ENCODE data around the gene GFOD1.

Gene GFOD1

DNA sequence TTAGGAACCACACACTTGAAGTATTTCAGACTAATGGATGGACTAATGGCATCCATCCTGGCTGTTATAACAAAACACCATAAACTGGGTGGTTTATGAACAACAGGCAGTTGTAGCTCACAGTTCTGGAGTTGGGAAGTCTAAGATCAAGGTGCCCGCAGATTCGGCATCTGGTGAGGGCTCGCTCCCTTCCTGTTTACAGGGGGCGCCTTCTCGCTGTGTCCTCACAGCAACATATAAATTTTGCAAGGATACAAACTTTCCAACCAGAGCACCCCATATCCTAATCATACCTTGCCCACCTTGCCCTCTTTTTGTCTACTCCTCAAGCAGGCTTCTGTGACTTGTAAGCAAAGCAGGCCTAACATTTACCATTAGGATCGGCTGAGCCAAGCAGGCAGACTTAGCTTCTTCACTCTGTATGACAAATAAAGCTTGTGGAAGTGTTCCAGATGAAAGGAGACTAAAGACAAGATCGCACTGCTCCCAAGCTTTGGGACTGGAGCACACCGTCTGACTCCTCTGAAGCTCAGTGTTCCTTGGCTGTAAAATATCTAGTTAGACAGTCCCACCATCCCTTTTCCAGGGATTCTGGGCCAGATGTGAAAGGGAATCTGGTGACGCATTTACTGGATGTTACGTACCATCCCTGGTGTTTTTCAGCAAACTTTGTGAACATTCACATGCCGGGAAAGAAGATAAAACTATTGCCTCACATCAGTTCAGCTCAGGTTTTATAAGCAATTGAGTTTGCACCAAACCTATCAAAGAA lies 34.9 kb downstream of the GFOD1 start:
- TF ChIP-seq CTCF (IDR thresholded peaks at IDR 0.05; ENCODE audit: low read depth, low read length), result no peak
- no peak for DNase-seq (ENCODE audit: extremely low read depth, low read depth)

DNA sequence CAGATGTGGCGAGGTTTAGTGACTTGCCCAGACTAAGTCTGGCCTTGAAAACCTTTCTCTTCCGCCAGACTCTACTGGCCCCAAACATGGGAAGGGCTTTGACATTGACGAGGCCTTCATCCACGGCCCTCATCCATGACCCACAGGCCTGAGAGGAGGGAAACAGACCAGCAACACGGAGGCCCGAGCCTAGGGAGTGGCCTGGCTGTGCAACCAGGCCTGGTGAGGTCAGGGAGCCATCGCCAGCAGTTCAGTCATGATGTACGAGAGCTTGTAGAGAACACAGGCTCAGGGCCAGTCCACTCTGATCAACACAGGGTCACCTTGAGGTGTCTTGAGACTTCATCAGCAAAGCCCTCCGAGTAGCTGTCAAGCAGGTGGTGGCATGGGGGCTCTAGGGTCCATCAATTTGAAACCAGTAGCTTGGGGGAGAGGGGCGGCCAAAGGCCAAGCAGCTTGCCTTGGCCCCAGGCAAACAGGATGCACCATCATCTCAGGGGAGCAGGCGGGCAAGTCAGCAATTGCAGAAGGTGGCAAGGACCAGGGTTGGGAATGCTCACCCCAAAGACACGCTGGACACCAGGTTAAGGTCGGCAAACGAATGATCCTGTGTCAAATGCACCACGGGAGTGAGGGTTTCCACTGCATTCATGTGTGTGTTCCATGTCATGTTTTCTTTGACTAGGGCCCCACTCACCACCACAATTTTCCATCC lies 36.1 kb downstream of the GFOD1 start:
- no peak for DNase-seq (ENCODE audit: extremely low read depth, low read depth)
- no peak for TF ChIP-seq CTCF (IDR thresholded peaks at IDR 0.05; ENCODE audit: low read depth, low read length)

DNA sequence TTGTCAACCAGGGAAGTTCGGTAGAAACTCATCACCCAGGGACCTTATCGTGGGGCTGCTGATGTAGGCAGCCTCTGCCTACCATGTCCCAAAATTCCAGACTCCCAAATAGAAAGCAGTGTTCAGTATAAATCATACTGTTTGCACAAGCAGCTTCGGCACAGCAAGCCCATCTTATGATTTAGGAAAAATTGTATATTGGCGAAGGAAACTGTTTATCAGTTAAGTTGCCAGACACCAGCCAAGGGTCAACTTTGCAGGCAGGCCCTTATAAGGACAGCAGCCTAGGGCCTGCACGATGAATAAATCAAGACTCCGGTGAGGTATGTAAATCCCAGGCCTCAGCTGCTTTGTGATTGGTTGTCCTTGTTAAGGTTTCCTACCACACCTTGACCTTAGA lies 36.8 kb downstream of the GFOD1 start:
- no peak for TF ChIP-seq CTCF (IDR thresholded peaks at IDR 0.05; ENCODE audit: low read depth, low read length)
- no peak for DNase-seq (ENCODE audit: extremely low read depth, low read depth)

DNA sequence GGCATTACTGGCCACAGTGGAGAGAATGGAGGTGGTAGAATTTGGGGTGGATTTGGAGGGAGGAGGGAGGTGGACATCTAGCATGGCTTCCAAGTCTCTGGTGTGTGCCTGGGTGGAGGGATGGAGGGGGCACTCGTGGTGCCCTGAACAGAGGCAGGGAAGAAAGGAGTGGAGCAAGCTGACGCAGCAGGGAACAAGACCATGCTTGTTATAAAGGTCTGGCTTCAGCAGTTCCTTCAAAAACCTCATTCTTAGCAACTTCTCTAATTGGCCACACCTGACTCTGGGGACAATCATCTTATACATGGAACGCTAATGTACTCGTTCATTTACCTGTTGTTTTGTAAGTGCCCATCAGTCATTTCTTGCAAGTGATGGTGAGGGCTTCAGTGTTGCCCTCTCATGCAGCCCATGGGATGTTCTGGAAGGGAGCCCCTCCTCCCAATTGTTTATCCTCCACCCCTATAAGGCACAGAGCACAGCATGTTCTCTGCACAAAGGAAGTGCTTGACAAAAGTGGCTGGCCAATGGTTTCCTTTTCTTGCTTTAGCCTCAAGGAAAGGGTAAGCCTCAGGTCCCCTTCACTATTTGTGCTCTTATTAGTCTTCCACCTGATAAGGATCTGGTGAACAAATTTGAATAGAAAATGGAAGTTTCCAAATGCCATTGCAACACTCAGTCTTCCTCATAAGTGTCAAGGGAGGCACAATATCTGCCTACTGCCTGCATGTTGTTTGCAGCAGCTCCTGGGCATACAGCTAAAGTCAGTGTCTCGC lies 39.3 kb downstream of the GFOD1 start:
- no peak for TF ChIP-seq CTCF (IDR thresholded peaks at IDR 0.05; ENCODE audit: low read depth, low read length)
- no peak for DNase-seq (ENCODE audit: extremely low read depth, low read depth)

GRCh38 chr6:13446381-13446780 lies 41.0 kb downstream of the GFOD1 start:
- no peak for DNase-seq (ENCODE audit: extremely low read depth, low read depth)
- TF ChIP-seq CTCF (IDR thresholded peaks at IDR 0.05; ENCODE audit: low read depth, low read length), result no peak

DNA sequence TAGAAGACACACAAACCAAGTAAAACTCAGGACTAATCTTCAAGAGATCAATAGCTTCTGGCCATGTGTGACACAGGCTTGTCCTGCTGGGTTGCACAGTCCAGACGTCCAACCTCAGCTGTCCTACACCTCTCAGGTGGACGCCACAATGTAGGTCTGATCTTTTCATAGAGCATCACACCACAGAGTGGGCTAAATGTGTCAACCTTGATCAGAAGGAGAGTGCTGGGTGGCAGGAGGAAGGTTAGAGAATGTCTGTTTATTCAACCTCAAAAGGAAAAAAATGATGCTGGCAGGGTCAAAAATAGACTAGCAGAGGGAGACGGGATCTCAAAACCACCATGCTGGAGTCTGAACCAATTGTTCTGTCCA lies 41.7 kb downstream of the GFOD1 start:
- DNase-seq (ENCODE audit: extremely low read depth, low read depth), result no peak

More for the DNA sequence above, 41.7 kb downstream of the GFOD1 start:
- no peak for TF ChIP-seq CTCF (IDR thresholded peaks at IDR 0.05; ENCODE audit: low read depth, low read length)
